Vagina (tissue), 2 donors: ENCODE measurements around the gene SERPINA4.

Source experiments
- CTCF ChIP-seq, 3 experiments: fragments of 450-650 bp in 2 of 3; fragments of 200-600 bp in 1 of 3; sonication (generic) in 1 of 3; IDR thresholded peaks; one replicate each; pipeline ENCODE4 v1.5.1; 2017 to 2019; ENCODE audit warnings: antibody characterized with exemption in 3 of 3, mild to moderate bottlenecking in 2 of 3, moderate library complexity in 2 of 3
- POLR2A ChIP-seq, 2 donors: fragments of 450-650 bp; IDR thresholded peaks; one replicate each; pipeline ENCODE4 v1.6.1; 2017; ENCODE audit warnings: antibody characterized with exemption in 2 of 2, mild to moderate bottlenecking in 2 of 2, moderate library complexity in 2 of 2
- POLR2AphosphoS5 ChIP-seq, 2 donors: sonication (generic); formaldehyde crosslinking; IDR thresholded peaks; one replicate each; pipeline ENCODE4 v1.9.0; 2017; ENCODE audit warnings: antibody characterized with exemption in 2 of 2, mild to moderate bottlenecking in 2 of 2, low read depth in 1 of 2; ENCODE audit not compliant: insufficient read depth in 1 of 2

- TF ChIP-seq POLR2AphosphoS5 (IDR thresholded peaks at IDR 0.05; ENCODE audit: insufficient read depth in 1 of 2, low read depth in 1 of 2) (no peak), CTCF (IDR thresholded peaks at IDR 0.05) (no peak), POLR2A (IDR thresholded peaks at IDR 0.05) (no peak)
These were observed 13.5 kb upstream of the SERPINA4 start for GRCh38 chr14:94547726-94548125.
